Suprapubic skin (tissue), 4 donors: ENCODE results near the gene KCNRG.

Experiments
- POLR2A ChIP-seq, 2 donors: fragments of 450-650 bp; IDR thresholded peaks; one replicate each; pipeline ENCODE4 v1.6.1; 2017; ENCODE audit warnings: antibody characterized with exemption in 2 of 2, mild to moderate bottlenecking in 2 of 2, moderate library complexity in 2 of 2
- POLR2AphosphoS5 ChIP-seq, 3 donors: sonication (generic); formaldehyde crosslinking; IDR thresholded peaks; one replicate each; pipeline ENCODE4 v1.6.1; 2017; ENCODE audit warnings: antibody characterized with exemption in 3 of 3
- TF ChIP-seq, protein P1 (sequence below), 2 donors: fragments of 200-600 bp in 1 of 2; fragments of 450-650 bp in 1 of 2; sonication (generic) in 1 of 2; IDR thresholded peaks; one replicate each; pipeline ENCODE4 v1.5.1; 2016 to 2019; ENCODE audit warnings: antibody characterized with exemption in 2 of 2, mild to moderate bottlenecking in 1 of 2, moderate library complexity in 1 of 2

DNA sequence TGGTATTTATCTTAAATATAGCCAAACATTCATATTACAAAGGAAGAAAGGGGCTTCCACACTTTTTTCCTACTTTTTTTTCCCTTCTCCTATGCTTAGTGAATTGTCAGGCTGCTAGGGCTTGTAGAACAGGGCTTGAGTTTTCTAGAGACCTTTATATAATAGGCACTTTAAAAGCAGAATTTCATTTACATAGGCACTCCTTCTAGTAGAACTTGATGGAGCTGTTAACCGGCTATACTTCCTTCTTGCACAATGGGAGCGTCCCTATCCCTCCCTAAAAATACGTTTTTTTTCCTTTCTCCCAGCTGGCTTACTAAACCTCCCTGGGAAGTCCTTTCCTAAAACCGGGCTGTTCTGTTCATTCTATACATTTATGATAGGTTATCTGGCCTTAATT, 17.3 kb upstream of the KCNRG start:
- TF ChIP-seq, protein P1, sequence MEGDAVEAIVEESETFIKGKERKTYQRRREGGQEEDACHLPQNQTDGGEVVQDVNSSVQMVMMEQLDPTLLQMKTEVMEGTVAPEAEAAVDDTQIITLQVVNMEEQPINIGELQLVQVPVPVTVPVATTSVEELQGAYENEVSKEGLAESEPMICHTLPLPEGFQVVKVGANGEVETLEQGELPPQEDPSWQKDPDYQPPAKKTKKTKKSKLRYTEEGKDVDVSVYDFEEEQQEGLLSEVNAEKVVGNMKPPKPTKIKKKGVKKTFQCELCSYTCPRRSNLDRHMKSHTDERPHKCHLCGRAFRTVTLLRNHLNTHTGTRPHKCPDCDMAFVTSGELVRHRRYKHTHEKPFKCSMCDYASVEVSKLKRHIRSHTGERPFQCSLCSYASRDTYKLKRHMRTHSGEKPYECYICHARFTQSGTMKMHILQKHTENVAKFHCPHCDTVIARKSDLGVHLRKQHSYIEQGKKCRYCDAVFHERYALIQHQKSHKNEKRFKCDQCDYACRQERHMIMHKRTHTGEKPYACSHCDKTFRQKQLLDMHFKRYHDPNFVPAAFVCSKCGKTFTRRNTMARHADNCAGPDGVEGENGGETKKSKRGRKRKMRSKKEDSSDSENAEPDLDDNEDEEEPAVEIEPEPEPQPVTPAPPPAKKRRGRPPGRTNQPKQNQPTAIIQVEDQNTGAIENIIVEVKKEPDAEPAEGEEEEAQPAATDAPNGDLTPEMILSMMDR (IDR thresholded peaks at IDR 0.05), result no peak
- no peak for TF ChIP-seq POLR2AphosphoS5 (IDR thresholded peaks at IDR 0.05)
- no peak for TF ChIP-seq POLR2A (IDR thresholded peaks at IDR 0.05)
